ENCODE results near the gene KCNK6. TPM values are rescaled to one million over a fixed set of nuclear protein-coding genes. Genes with fewer than 3 reads are reported as not detected.
A peak's percentile ranks its signal among the peaks of the same experiment; 100 is the strongest.

KCNK6 gene
- total and polyA plus RNA-seq, 12 donors: 4.5 to 31.6 (median 10.8) TPM

- ATAC-seq (no peak), DNase-seq (no peak)
- H3K27ac ChIP-seq: peak overlapping the region in 1 of 10 donors; percentile 95
- H3K4me1 ChIP-seq: peaks cover 11 to 35% (median 23%) of the 10 kb centered on the region in 9 donors
- 98 to 99% methylated on average over 4 of the region's 4 CpGs for WGBS, 2 donors
- no peak for TF ChIP-seq CTCF (IDR thresholded peaks at IDR 0.05)
- intact Hi-C loops (cut with DNase I): no loop called here
- H3K4me3 ChIP-seq: no peak overlapping the region
- no peaks in the 10 kb centered on the region for H3K27me3 ChIP-seq
- H3K36me3 ChIP-seq: peaks cover 0 to 60% (median 33%) of the 10 kb centered on the region in 9 donors
- H3K9me3 ChIP-seq: no peaks in the 10 kb centered on the region
Measured at GRCh38 chr19:38377052-38377451, 57.4 kb downstream of the KCNK6 start.

GRCh38 chr19:38378866-38379265 lies 59.2 kb downstream of the KCNK6 start:
- TF ChIP-seq CTCF (IDR thresholded peaks at IDR 0.05): no peak
- peaks cover 0 to 78% (median 51%) of the 10 kb centered on the region in 9 donors for H3K36me3 ChIP-seq
- intact Hi-C loops (cut with DNase I): no loop called here
- WGBS, 2 donors: 98 to 99% methylated on average over 10 of the region's 10 CpGs
- DNase-seq: no peak
- H3K27ac ChIP-seq: no peak overlapping the region
- H3K4me3 ChIP-seq: no peak overlapping the region
- no peaks in the 10 kb centered on the region for H3K27me3 ChIP-seq
- H3K9me3 ChIP-seq: no peaks in the 10 kb centered on the region
- ATAC-seq: no peak
- peaks cover 11 to 35% (median 23%) of the 10 kb centered on the region in 9 donors for H3K4me1 ChIP-seq

- WGBS, 2 donors: 80 to 87% methylated on average over 9 of the region's 9 CpGs
- DNase-seq (no peak), ATAC-seq (no peak)
- intact Hi-C loops (cut with DNase I): no loop called here
- peaks cover 4 to 31% (median 13%) of the 10 kb centered on the region in 9 donors for H3K4me1 ChIP-seq
- H3K36me3 ChIP-seq: peaks cover 0 to 98% (median 55%) of the 10 kb centered on the region in 9 donors
- H3K27me3 ChIP-seq: peaks cover 0 to 20% (median 0%) of the 10 kb centered on the region in 7 donors
- no peak for TF ChIP-seq CTCF (IDR thresholded peaks at IDR 0.05)
- H3K4me3 ChIP-seq: no peak overlapping the region
- H3K27ac ChIP-seq: no peak overlapping the region
- H3K9me3 ChIP-seq: no peaks in the 10 kb centered on the region
Measured at GRCh38 chr19:38381138-38381537, 61.5 kb downstream of the KCNK6 start.

Other genes with a start within 250 kb of the KCNK6 start
- under 1 TPM in 6 of 10 donors, not detected in 4; 0.16 to 0.72 (median 0.30) TPM for gene DPF1, start 95.6 kb upstream of the KCNK6 start, total RNA-seq
- under 1 TPM in 1 of 2 donors, not detected in 1; 0.09 TPM for gene DPF1, start 95.6 kb upstream of the KCNK6 start, polyA plus RNA-seq
- gene PPP1R14A, start 63.5 kb upstream of the KCNK6 start, total RNA-seq: 10 to 100 TPM; 11.2 to 82.6 (median 20.7) TPM
- 100 to 1,000 TPM in 1 of 2 donors, 10 to 100 TPM in 1; 45.4 to 184 TPM for gene PPP1R14A, start 63.5 kb upstream of the KCNK6 start, polyA plus RNA-seq
- gene SPINT2, start 55.3 kb upstream of the KCNK6 start, total RNA-seq: 10 to 100 TPM in 7 of 10 donors, 1 to 10 TPM in 3; 4.5 to 29.2 (median 12.7) TPM
- gene SPINT2, start 55.3 kb upstream of the KCNK6 start, polyA plus RNA-seq: 10 to 100 TPM in 1 of 2 donors, 1 to 10 TPM in 1; 3.4 to 12.7 TPM
- gene C19orf33, start 15.6 kb upstream of the KCNK6 start, total RNA-seq: 10 to 100 TPM in 1 of 10 donors, 1 to 10 TPM in 7, not detected in 2; 2.2 to 37.9 (median 3.7) TPM
- 100 to 1,000 TPM in 1 of 2 donors, 10 to 100 TPM in 1; 24.9 to 133 TPM for gene C19orf33, start 15.6 kb upstream of the KCNK6 start, polyA plus RNA-seq
- gene YIF1B, start 3.9 kb upstream of the KCNK6 start, total RNA-seq: 10 to 100 TPM; 24.3 to 42.9 (median 30.2) TPM
- 100 to 1,000 TPM in 1 of 2 donors, 10 to 100 TPM in 1; 47.2 to 115 TPM for gene YIF1B, start 3.9 kb upstream of the KCNK6 start, polyA plus RNA-seq
- gene CATSPERG, start 16.0 kb downstream of the KCNK6 start, total RNA-seq: 1 to 10 TPM in 5 of 10 donors, under 1 TPM in 5; 0.74 to 4.9 (median 1.1) TPM
- gene CATSPERG, start 16.0 kb downstream of the KCNK6 start, polyA plus RNA-seq: 1 to 10 TPM; 1.1 to 2.5 TPM
- 100 to 1,000 TPM; 234 to 426 (median 302) TPM for gene PSMD8, start 54.7 kb downstream of the KCNK6 start, total RNA-seq
- gene PSMD8, start 54.7 kb downstream of the KCNK6 start, polyA plus RNA-seq: 100 to 1,000 TPM; 113 to 513 TPM
- gene GGN, start 68.2 kb downstream of the KCNK6 start, total RNA-seq: under 1 TPM in 5 of 10 donors, not detected in 5; 0.13 to 0.57 (median 0.40) TPM
- under 1 TPM in 1 of 2 donors, not detected in 1; 0.22 TPM for gene GGN, start 68.2 kb downstream of the KCNK6 start, polyA plus RNA-seq
- 1 to 10 TPM in 2 of 10 donors, under 1 TPM in 8; 0.17 to 1.7 (median 0.58) TPM for gene SPRED3, start 68.9 kb downstream of the KCNK6 start, total RNA-seq
- gene SPRED3, start 68.9 kb downstream of the KCNK6 start, polyA plus RNA-seq: under 1 TPM; 0.44 to 0.51 TPM
- gene FAM98C, start 83.2 kb downstream of the KCNK6 start, total RNA-seq: 10 to 100 TPM in 9 of 10 donors, 1 to 10 TPM in 1; 9.8 to 16.1 (median 12.2) TPM
- 10 to 100 TPM; 13.3 to 14.1 TPM for gene FAM98C, start 83.2 kb downstream of the KCNK6 start, polyA plus RNA-seq
- gene RASGRP4, start 106.4 kb downstream of the KCNK6 start, total RNA-seq: 1 to 10 TPM in 5 of 10 donors, under 1 TPM in 5; 0.42 to 3.5 (median 0.99) TPM
- 1 to 10 TPM in 1 of 2 donors, under 1 TPM in 1; 0.64 to 1.0 TPM for gene RASGRP4, start 106.4 kb downstream of the KCNK6 start, polyA plus RNA-seq
- gene RYR1, start 113.8 kb downstream of the KCNK6 start, total RNA-seq: 1 to 10 TPM in 3 of 10 donors, under 1 TPM in 7; 0.30 to 1.7 (median 0.74) TPM
- gene RYR1, start 113.8 kb downstream of the KCNK6 start, polyA plus RNA-seq: 1 to 10 TPM in 1 of 2 donors, under 1 TPM in 1; 0.20 to 1.7 TPM